ENCODE measurements around the gene LAMA2.
"Not testable (repeated sequence)": the region's sequence is repeated elsewhere in the genome, so short reads cannot be mapped to it uniquely, and the experiment has no call there.

LAMA2 gene

DNA sequence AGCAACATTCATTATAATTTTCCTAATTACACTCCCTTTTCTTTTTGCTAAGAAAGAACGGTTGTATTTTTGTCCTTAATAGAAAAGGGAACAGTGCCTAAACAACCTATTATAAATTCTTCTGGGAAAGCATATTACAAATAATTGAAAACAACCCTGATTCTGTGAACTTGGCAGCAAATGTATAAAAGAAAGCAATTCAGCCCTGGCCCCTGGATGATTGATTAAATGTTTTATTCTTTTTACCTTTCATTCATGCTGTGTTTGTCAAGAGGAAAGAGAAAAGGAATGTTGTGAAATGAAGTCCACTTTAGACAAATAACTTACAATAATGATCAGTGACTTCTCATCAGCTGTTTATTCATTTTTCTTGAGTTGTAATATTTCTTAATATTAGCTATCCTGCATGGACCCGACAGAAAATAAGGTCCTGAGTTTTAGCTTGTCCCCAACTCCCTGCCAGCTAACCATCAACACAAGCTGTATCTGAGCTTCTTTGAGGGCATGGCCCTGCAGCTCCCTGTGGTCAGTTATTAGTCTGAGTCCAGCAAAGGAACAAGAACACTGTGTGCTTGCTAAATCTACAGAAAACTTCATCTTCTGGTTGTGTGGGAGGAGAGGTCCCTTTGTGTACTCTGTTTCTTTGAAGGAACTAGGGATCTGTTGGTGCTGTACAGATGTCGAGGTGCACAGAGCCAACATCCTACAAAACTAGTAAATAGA, 248.2 kb downstream of the LAMA2 start:
- DNase-seq, result no peak

DNA sequence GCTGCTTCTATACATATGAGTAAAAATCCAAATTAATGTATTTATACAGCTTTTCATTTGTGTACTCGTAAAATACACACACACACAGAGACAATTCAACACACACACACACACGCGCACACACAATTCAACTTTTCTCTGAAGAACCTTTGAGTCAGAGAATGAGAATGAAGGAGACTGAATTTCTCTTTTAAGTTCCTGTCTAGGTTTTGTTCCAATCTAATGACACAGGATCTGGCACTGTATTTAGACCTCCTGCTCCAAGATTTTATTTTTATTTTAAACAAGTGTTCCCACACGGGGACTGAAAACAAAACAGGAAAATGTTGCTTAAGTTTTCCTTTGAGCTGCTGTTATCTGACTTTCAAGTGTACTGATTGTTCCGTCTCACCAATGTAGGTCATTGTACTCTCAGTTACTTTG, 250.8 kb downstream of the LAMA2 start:
- DNase-seq, result no peak

DNA sequence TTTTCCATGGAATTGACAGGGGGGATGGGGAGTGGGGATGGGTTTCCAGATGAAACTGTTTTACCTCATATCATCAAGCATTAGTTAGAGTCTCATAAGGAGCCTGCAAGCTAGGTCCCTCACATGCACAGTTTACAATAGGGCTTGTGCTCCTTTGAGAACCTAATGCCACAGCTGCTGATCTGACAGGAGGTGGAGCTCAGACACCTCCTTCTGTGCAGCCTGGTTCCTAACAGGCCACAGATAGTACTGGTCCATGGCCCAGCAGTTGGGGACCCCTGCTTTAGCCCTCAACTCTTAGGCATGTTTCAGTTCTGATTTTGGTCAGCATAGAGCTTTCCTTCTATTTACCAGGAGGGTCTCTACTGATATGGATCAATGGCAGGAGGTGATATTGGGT, 251.6 kb downstream of the LAMA2 start:
- DNase-seq, result no peak

DNA sequence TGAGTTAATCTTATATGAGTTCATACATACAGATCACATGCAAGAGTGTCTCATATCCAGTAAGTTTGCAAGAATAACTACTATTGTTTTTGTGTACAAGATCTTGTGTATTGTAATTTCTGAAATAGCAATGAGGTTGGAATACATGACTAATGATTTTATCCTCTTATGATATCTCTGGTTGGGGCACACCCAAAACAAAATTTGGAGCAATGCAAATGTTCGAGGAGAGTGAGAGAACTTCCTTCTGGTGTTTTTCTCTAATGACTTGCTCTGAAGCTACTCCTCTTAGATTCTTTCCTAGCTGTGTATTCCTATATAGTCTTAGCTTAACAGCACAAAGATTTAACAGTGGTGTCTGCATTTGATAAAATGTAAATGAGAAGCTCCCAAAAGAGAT, 252.5 kb downstream of the LAMA2 start:
- no peak for DNase-seq

DNA sequence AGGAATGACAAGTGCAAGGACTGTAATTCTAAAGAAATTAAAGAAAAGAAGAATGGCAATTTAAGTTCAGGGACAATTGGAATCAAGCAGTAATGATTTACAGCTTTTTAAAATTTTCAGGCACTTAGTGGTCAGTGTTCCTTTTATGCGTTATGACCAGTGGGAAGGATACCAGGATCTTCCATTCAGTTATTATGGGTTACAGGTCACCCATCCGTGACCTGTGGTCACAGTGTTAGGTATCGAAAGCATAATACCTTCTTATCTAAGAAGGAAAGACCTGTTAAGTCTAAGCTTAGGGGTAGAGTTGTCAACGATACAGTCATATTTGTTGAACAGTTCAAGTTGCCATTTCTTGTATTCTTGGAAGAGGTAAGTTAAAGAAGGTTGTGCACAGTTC, 253.8 kb downstream of the LAMA2 start:
- no peak for DNase-seq

DNA sequence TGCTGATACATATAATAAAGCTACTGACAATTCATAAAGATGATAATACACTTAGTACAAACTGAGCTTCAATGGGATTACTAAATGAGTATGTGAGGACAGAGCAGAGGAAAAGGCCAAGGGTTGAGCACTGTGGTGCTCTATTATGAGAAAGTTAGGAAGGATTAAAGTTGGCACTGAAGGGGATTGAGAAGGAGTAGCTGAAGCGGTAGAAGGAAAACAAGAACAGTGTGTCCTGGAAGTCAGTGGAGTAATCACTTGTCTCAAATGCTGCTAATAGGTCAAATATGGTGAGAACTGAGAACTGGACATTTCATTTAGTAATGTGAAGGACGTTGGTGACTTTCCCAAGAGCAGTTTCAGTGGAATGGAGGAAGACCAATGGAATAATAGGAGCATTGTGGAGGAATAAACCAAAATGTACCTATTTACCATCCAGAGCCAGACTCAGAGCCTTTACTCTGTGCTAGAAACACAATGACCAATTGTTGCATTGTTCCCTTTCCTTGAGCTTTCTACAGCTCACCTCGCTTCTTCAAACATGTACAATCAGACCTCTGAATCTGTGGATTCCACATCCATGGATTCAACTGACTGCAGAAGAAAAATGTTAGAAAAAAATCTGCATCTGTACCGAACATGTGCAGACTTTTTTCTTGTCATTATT, 255.9 kb downstream of the LAMA2 start:
- DNase-seq, result no peak

DNA sequence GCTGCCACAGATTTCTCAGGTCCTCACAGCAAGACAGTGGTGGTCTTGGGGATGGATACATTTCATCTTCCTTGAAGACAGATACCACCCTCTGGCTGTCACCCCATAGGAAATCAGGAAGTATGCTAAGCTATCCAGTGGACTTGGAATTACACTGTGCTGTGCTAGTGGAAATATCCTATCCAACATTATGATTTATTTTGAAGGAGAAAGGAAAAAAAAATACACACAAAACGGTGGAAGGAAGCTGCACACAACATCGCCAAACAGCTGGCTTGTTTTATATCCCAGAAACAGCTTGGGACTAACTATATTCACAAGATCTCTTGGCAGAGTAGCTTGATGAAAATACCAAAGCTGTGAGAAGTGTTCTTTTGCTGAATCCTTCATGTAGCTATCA, 257.6 kb downstream of the LAMA2 start:
- no peak for DNase-seq

DNA sequence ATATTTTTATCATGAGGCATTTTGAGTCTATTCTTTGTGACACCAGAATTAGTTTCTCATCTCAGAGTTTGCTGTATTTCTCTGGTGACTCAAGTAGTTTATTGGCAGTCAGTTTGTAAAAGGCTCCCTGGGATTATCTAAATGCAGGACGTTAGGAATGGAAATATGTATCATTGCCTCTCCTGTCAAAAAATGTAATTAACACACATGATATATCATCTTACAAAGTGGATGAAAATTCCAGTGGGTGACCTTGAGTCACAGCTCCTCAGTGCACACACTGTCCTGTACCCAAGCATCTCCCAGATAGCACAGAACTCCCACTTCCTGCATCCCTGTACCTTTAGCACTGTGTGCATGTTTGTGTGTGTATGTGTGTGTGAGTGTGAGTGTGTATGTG, 258.6 kb downstream of the LAMA2 start:
- DNase-seq, result no peak

DNA sequence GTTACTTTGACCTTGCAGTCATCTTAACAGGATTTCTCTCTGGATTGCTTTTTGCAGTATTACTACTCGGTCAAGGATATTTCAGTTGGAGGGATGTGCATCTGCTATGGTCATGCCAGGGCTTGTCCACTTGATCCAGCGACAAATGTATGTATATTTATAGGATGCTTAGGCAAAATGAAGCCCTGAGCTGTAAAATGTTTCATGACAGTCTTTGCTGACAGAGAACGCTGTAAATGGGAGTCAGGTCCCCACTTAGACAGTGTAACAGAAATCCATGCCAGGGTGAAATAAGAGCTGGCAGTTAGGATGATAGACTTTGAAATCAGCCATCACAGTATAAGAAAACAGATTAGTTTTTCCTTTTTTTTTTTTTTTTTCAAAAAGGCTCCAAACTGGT, 264.0 kb downstream of the LAMA2 start:
- no peak for DNase-seq

DNA sequence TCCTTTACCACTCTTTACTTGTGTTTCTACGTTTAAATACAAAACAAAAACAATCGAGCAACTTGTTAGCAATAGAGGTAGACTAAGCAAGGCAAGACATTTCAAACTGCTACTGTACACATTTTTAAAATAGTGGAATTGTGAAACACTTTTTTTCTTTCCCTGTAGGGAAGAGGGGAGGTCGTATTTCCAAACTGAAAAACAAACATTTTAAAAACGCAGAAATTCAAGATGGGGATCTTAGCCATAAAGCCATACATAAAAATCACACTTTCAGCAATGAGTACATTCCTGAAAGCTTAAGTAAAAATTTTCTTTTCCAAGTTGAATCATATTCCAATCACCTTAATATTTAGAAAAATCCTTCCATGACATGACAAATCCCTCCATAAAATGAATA, 267.6 kb downstream of the LAMA2 start:
- DNase-seq, result no peak

DNA sequence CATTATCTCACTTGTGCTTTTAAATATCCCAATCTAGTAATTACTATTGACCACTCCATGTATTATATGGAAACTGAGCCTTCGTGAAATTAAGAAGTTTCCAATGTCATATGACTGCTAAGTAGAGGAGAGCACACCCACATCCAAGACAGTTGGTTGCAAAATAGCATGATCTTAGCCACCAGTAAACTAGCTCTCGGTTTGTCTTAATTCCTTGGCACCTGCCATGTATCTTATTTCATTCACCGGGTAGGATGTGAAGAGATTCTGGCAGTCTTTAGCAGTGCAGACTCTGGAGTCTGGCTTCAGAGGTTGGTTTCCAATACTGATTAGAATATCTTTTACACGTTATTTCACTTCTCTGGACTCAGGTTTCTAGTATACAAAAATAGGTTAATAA, 270.3 kb downstream of the LAMA2 start:
- DNase-seq, result no peak

DNA sequence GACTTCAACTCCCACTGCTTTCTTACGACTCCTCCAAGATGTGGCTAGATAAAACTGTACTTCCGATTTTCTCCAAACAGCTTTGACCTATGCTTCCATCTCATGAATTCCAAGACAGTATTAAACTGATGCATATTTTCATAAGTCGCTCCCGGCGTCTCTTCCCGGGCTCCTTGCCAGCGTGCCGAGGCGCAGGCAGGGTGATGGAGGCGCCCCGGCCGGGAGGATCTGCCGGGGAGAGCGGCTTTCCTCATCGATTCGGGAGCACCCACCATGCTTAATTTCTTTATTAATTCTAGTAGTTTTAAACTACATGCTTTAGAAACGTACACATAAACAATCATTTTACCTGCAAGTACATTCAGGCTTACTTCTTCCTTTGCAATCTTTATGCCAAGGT, 276.3 kb downstream of the LAMA2 start:
- not testable (repeated sequence) for DNase-seq

DNA sequence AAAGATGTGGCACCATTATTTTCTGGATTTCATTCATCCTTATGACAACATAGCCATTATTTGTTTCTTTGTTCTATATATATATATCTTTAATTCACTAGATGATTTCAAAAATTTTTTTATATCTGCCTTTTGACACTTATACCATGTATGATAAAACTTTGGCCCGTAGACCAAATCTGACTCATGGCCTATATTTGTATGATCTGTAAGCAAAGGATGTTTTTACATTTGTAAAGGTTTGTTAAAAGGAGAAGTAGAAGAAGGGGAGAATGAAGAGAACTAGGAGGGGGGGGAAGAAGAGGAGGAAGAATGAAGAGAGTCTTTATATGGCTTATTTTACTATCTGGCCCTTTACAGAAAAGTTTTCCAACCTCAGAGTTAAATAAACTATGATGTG, 279.7 kb downstream of the LAMA2 start:
- DNase-seq, result no peak

DNA sequence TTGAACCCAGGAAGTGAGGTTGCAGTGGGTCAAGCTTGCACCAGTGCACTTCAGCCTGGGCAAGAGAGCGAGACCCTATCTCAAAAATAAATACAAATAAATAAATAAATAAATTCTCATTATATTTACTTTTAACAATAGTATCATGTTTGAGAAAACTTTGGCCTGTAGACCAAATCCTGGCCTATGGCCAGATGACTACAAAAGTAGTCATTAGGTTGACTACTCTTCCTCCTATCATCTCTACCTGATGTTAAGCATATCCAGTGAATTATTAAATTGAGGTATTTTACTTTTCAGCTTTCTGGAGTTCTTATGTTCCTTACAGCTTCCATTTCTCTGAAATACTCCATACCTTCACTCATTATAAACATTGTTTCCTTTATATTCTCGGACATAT, 280.6 kb downstream of the LAMA2 start:
- DNase-seq, result no peak

DNA sequence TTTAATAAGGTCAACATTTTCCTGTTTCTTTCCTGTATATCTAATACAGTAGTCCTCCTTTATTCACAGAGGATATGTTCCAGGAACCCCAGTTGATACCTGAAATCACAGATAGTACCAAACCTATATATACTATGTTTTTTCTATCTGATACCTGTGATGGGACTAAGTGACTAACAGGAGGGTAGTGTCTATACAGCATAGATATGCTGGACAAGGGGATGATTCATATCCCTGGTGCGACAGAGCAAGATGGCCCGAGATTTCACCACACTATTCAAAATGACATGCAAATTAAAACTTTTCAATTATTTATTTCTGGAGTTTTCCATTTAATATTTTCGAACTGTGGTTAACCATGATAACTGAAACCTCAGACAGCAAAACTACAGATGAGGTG, 281.1 kb downstream of the LAMA2 start:
- DNase-seq, result no peak

DNA sequence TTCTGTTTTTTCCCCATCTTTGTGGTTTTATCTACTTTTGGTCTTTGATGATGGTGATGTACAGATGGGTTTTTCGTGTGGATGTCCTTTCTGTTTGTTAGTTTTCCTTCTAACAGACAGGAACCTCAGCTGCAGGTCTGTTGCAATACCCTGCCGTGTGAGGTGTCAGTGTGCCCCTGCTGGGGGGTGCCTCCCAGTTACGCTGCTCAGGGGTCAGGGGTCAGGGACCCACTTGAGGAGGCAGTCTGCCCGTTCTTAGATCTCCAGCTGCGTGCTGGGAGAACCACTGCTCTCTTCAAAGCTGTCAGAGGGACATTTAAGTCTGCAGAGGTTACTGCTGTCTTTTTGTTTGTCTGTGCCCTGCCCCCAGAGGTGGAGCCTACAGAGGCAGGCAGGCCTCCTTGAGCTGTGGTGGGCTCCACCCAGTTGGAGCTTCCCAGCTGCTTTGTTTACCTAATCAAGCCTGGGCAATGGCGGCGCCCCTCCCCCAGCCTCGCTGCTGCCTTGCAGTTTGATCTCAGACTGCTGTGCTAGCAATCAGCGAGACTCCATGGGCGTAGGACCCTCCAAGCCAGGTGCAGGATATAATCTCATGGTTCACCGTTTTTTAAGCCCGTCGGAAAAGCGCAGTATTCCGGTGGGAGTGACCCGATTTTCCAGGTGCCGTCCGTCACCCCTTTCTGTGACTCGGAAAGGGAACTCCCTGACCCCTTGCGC, 289.5 kb downstream of the LAMA2 start:
- DNase-seq, result not testable (repeated sequence)

DNA sequence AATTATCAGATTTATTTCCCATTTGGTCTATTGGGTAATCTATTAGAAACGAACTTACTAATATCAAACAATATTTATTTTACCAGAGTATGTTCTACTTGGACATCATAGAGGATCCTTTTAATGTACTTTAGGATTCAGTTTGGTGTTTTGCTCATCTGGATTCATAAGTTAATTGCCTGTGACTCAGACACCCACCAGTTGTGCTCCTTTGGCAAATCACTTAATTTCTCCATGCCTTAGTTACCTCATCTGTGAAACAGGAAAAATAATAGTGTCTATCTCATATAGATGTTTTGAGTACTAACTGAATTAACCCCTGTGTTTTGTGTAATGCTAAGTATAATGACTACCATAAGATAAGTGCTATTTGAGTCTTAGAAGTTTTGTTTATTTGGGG, 292.1 kb downstream of the LAMA2 start:
- DNase-seq, result no peak

DNA sequence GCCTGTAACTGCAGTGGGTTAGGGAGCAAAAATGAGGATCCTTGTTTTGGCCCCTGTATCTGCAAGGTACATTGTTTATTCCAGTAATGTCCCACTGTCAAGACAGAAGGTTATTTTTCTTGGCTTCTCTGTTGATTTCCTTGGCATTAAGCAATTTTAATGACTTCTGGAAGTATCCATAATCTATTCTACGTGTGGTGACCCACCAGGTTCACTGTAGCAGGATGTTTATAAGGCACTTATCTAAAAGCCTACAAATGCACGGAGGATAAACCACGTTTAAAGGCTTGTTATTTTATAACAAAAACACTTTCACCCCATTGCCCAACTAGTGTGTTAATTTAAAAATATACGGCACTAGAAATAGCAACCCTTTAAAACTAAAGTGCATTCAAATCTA, 294.9 kb downstream of the LAMA2 start:
- DNase-seq, result no peak

DNA sequence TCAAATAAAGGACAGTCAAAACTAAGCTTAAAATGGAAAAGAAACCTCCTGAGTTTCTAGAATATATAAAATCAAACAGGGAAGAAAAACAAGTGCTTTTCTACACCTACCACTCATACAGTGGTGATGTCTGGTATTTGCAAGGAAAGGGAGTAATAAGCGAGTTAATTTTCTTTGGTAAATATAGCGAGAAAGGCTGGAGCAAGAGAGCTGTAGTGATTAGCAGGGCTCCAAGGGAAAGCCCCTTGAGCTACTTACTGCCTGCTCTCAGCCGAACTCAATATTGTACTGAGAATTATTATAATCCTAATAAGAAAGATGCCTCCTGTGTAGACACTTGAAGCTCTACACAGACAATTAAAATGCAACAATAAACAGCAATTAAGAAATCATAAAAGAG, 296.3 kb downstream of the LAMA2 start:
- no peak for DNase-seq

DNA sequence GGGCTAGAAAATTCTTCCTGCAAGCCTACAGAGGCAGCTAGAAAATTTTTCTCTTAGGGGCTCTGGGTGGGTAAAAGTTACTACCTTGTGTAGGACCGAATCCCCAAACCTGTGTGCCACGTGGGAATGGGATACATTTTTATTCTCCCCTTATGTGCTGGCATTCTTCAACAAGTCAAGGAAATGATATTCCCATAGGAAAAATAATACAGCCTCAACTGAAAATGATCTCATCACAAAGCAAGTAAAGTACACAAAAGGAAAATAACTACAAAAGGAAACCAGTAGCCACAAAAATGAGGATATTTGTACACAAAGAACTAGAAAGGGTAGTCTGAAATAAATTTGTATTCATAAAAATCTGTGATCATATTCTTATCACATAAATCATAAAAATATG, 298.1 kb downstream of the LAMA2 start:
- DNase-seq, result no peak

DNA sequence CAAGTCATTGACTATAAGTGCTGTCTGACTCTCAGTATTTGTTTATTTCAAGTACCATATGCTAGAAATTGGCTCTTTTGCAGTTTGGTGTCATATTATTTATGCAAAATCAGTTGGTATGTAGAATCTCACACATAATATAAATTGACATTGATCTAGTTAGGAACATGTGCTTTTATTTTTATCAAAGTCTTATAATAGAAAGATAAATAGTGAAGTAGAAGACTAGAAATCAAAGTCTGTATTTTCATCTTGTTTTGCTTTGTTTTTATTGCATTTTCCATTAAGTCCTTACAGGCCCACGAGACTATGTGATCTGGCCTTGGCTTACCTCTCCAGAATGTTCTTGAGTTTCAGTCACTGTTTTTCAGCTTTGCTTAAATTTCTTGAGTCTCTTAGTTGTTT, 300.3 kb downstream of the LAMA2 start:
- DNase-seq, result no peak

DNA sequence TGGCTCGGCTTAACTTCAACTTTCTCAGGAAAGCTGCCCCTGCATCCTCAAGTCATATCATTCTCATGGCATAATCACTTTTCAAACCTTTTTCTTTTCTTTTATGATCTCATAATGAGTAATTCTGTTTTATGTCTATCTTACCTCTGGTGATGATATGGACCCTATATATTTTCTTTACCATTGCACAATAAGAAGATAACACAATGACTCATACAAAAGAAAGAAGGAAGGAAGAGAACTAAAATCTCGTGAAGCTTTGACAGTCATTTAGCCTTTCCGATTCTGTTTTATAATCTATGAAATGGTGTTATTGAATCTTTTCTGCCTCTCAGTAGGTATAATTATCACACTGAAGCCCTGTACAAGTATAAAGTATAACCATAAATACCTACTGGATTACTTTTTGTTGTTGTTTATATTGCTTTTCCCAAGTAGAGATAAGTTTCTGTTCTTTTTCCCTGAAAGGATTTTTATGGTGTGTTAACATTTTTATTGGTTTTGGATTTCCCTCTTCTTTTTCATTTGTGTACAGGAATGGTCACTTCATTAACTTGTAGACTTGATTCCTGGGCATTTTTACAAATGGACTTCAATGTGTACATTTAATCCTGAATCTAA, 300.9 kb downstream of the LAMA2 start:
- no peak for DNase-seq

DNA sequence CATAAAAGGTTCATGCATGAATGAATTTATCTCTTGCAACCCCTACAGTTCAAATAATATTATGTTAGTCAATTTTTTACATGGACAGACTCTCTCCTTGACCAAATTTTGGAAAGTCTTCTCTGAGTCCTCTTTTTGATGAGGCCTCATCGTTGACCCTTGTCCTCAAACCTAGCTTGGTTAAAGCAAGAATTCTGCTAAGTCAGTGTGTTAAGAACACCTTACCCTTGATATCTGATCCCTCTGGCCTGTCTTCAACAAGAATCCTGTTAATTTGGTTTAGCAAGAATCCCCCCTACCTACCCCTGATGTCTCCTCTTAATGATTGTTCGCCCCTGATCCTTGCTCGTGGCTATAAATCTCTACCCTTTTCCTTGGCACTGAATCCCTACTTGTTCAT, 301.4 kb downstream of the LAMA2 start:
- no peak for DNase-seq

DNA sequence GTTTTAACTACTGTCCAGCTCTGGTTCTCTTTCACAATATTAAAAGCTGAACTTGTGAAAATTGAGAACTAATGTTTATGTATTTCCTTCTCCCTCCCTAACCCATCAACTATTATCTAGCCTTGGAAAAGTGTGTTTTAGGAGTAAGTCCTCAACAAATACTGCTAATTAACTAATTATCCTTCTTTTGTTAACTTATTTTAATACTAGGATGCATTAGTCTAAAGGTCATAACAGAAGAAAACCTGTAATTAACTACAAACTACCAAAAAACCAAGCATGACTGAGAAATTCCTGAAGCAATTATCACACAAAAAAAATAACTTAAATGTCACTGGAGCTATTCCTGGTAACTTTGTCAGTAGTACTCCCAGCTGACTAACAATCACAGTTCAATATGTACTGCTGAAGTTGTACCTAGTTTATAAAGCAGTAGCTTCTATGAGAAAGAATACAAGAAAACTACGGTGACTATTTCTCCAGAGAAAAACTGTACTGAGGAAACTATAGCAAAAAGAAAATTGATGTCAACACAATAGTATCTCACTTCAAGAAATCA, 301.9 kb downstream of the LAMA2 start:
- DNase-seq, result no peak

Measured in activated CD4-positive, alpha-beta T cell treated with anti-CD3 and anti-CD28 coated beads for 48 hours (primary cell).